ENCODE measurements around the gene IL17F. TPM values are rescaled to one million over a fixed set of nuclear protein-coding genes. Genes with fewer than 3 reads are reported as not detected.

Gene IL17F
- polyA plus RNA-seq, 1 of the 3 experiments (the other 2 are of a cell fraction): not detected

DNA sequence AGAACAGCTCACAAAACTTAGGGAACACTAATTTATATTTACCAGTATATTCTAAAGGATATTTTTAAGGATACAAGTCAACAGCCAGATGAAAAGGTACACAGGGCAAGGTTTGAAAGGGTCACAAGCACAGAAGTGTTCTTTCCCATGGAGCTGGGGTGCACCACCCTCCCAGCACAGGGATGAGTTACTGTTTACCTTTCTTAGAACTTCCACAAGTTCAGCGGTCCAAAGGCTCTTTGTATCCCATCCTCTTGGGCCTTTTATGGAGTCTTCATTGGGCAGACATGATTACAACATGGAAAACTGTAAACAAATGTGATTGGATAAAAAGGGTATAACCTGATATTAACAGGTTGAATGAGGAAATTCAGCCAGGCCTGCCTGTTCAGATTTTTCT is 1.1 kb upstream of the IL17F start:
- WGBS (ENCODE audit: low lambda C conversion rate): 45% methylated on average over 1 of the region's 1 CpG
- CTCF ChIA-PET: interaction anchor here (0.9 to 3.7 kb wide), 4 partner anchors 11 to 25 kb away, joined by 3 to 23 read pairs (median 6); no protein-coding TSS in a partner anchor
- POLR2A ChIA-PET: no interaction called here

More for the DNA sequence above, 1.1 kb upstream of the IL17F start:
- H3K4me2 ChIP-seq: no peak overlapping the region
- H3K27ac ChIP-seq (ENCODE audit: low read depth in 2 of 2, low read length in 1 of 2): no peak overlapping the region
- H4K20me1 ChIP-seq (ENCODE audit: insufficient read depth): no peaks in the 10 kb centered on the region
- H3K36me3 ChIP-seq (replicated peaks in 1 of 2; ENCODE audit: control insufficient read depth in 1 of 2, insufficient read depth in 2 of 2, low read length in 1 of 2): no peaks in the 10 kb centered on the region
- no peaks in the 10 kb centered on the region for H3K4me1 ChIP-seq (ENCODE audit: control insufficient read depth in 1 of 2, insufficient read depth in 2 of 2, low read depth in 1 of 2, low read length in 1 of 2)
- H3K79me2 ChIP-seq (ENCODE audit: insufficient read depth): no peaks in the 10 kb centered on the region
- H3K9me3 ChIP-seq: no peaks in the 10 kb centered on the region
- H3K4me3 ChIP-seq (ENCODE audit: low read depth in 2 of 2, low read length in 1 of 2): no peak overlapping the region
- TF ChIP-seq FOSL2 (IDR thresholded peaks at IDR 0.05; ENCODE audit: borderline replicate concordance, low read depth) (no peak), FOXM1 (IDR thresholded peaks at IDR 0.05; ENCODE audit: low read depth) (no peak), RCOR1 (IDR thresholded peaks at IDR 0.05; ENCODE audit: low read length) (no peak), SMC3 (IDR thresholded peaks at IDR 0.05; ENCODE audit: low read depth, low read length) (no peak), FOXJ3 (CRISPR knock-in tag; IDR thresholded peaks at IDR 0.05) (no peak), NRF1 (IDR thresholded peaks at IDR 0.05; ENCODE audit: low read depth, low read length) (no peak), NFIC (IDR thresholded peaks at IDR 0.05; ENCODE audit: borderline replicate concordance) (no peak), CTCF (IDR thresholded peaks at IDR 0.05) (no peak), EP300 (IDR thresholded peaks at IDR 0.05; ENCODE audit: borderline replicate concordance in 1 of 2, low read depth in 1 of 2, low read length in 1 of 2) (no peak), GABPA (IDR thresholded peaks at IDR 0.05; ENCODE audit: low read depth) (no peak), JUND (IDR thresholded peaks at IDR 0.05) (no peak), USF2 (IDR thresholded peaks at IDR 0.05; ENCODE audit: borderline replicate concordance, low read depth, low read length) (no peak), EZH2phosphoT487 (IDR thresholded peaks at IDR 0.05; ENCODE audit: borderline replicate concordance, low read depth) (no peak), TAF1 (IDR thresholded peaks at IDR 0.05; ENCODE audit: borderline replicate concordance, low read depth, low read length) (no peak)
- TF ChIP-seq, protein P1, sequence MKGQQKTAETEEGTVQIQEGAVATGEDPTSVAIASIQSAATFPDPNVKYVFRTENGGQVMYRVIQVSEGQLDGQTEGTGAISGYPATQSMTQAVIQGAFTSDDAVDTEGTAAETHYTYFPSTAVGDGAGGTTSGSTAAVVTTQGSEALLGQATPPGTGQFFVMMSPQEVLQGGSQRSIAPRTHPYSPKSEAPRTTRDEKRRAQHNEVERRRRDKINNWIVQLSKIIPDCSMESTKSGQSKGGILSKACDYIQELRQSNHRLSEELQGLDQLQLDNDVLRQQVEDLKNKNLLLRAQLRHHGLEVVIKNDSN (IDR thresholded peaks at IDR 0.05; ENCODE audit: borderline replicate concordance, low read depth): no peak
- TF ChIP-seq, protein P2, sequence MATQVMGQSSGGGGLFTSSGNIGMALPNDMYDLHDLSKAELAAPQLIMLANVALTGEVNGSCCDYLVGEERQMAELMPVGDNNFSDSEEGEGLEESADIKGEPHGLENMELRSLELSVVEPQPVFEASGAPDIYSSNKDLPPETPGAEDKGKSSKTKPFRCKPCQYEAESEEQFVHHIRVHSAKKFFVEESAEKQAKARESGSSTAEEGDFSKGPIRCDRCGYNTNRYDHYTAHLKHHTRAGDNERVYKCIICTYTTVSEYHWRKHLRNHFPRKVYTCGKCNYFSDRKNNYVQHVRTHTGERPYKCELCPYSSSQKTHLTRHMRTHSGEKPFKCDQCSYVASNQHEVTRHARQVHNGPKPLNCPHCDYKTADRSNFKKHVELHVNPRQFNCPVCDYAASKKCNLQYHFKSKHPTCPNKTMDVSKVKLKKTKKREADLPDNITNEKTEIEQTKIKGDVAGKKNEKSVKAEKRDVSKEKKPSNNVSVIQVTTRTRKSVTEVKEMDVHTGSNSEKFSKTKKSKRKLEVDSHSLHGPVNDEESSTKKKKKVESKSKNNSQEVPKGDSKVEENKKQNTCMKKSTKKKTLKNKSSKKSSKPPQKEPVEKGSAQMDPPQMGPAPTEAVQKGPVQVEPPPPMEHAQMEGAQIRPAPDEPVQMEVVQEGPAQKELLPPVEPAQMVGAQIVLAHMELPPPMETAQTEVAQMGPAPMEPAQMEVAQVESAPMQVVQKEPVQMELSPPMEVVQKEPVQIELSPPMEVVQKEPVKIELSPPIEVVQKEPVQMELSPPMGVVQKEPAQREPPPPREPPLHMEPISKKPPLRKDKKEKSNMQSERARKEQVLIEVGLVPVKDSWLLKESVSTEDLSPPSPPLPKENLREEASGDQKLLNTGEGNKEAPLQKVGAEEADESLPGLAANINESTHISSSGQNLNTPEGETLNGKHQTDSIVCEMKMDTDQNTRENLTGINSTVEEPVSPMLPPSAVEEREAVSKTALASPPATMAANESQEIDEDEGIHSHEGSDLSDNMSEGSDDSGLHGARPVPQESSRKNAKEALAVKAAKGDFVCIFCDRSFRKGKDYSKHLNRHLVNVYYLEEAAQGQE (IDR thresholded peaks at IDR 0.05; ENCODE audit: low read depth, low read length): no peak
- no peaks in the 10 kb centered on the region for H3K9me2 ChIP-seq
- no peak for DNase-seq
- H2AFZ ChIP-seq (ENCODE audit: low read depth): no peak overlapping the region
- H3F3A ChIP-seq (replicated peaks; ENCODE audit: insufficient read depth): no peaks in the 10 kb centered on the region
- H3K27me3 ChIP-seq (ENCODE audit: insufficient read depth): peaks cover 10% of the 10 kb centered on the region
- no peak overlapping the region for H3K9ac ChIP-seq

Measured in SK-N-SH (cell line).